SH-SY5Y (cell line): Measurements from ENCODE around the gene LINGO4.

ENCODE experiments used
- GATA2 ChIP-seq: IDR thresholded peaks from 2 replicates; pipeline ENCODE4 v1.6.1; 2011; ENCODE audit warnings: mild to moderate bottlenecking, low read depth, low read length
- GATA3 ChIP-seq: IDR thresholded peaks from 2 replicates; pipeline ENCODE4 v1.6.1; 2011; ENCODE audit warnings: low read depth, mild to moderate bottlenecking, low read length, moderate library complexity

DNA sequence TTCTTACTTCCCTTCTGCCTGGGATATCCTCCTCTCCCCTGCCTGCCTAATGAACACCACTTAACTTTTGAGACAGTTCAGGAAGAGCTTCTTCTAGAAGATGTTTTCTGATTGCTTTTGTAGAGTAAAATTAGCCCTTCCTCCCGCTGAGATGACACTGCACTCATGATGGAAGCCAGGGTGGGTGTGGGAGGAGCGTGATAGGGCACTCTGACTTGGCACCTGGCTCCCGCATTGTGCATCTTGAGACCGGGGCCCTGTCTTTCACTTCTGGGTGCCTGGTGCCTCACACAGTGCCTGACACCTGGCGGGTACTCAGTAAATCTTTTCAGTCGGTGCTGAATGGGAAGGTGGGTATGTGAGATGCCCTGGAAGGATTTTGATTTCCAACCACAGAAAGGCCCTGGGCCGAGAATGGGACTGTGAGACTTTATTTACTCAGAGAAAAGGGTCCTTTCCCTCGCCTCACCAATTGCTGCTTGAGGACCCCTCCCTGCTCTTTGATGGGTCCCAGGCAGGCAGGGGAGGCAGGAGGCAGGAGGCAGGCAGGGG, 41.5 kb upstream of the LINGO4 start:
- TF ChIP-seq GATA2, result no peak
- TF ChIP-seq GATA3, result no peak
